HG03457 (cell line): ENCODE measurements around the gene REG3G.

Experiments used
- ATAC-seq: cut with Tn5 transposase; IDR thresholded peaks from one replicate; pipeline ENCODE4 v1.9.1; 2021; ENCODE audit warnings: moderate number of reproducible peaks; ENCODE audit not compliant: unreplicated experiment

REG3G gene

DNA sequence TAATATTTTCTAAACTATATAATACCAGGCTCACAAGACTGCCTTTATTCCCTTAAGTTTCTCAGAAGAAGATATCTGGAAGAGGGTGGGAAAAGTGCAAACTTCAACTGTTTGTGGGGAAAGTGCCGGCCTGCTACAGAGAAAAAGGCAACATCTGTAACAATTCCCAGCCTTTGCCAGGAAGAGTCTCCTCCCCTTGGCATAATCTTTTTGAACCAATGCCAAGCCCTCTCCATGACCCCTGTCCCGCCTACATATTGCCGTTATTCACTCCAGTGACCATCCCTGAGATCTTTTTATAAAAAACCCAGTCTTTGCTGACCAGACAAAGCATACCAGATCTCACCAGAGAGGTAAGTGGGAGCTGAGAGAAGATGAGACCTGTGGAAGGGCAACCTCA lies at the start of gene REG3G:
REG3G (plus strand) TSS at position 282 of the 400 bp plus-strand sequence. CDS start 392 bp downstream, outside the sequence.
- no peak for ATAC-seq

DNA sequence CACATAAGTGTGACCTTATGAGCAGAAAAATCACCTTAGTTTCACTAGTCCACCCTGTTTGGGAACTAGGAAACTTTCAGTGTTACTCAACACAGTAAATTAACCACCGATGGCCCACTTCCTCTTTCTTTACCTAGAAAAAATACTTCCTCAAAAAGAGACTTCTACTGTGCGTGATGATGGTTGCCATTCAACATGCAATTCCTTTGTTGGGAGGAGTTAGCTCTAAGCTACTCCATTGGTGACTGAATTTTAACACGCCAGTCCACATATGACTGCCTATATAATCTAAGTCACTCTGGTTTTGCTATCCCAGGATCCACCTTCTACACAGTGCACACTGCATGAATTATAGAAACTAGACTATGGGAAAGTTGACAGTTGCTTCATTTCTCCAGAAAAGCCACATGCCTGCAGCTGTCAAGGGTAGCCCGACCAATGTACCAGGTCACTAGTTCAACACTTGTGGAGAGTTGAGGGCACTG lies 47.8 kb upstream of the REG3G start:
- peak; percentile 94 for ATAC-seq

DNA sequence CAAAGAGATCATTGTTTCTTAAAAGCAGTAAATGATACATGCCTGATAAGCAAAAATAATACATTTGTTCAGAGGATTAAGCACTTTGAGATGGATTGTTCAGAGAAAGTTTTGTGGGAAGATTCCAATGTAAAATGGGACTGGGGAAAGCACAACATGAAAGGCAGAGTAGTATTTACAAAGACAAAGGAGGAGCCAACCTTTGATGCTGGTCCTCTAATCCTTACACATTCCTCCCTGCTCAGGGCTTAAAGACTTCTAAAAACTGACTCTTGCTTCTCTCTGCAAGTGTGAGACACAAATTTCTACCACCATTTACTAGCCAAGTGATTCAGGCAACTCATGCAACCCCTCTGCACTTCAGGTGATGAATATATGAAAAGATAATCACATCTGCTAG lies 47.2 kb upstream of the REG3G start:
- ATAC-seq: no peak

DNA sequence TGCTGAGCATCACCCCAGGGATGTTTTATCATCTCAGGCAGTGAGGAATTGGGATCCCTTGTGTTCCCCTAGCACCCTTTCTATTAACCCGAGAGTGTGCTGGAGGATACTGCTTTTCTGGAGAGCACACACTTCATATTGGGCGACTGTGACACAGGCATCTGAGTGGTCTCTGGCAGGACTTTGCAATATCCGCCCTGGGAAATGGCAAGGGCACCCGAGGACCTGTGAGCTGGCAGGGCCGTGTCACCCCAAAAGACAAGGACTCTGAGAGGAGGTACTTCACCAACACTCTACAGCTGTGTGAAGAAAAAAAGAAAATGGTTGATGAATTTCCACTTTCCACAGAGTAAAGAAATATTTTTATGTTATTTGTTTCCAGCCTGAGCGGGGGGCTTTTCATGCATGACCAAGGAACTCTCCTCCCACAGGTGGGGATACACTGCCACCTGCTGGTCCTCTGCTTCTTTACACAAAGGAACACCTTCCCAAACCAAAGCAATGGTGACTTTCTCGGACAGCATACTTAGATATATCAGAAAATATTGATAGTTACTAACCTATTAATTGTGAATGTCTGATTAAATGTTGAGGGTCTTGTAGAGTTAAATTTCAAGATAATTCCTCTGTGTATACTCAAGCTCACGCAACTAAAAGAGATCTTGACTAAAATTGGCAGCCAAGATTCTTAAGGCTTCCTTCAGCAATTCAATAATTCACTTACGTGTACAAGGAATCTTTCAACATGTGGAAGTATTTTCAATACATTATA lies 45.9 kb upstream of the REG3G start:
- ATAC-seq: peak; percentile 27

DNA sequence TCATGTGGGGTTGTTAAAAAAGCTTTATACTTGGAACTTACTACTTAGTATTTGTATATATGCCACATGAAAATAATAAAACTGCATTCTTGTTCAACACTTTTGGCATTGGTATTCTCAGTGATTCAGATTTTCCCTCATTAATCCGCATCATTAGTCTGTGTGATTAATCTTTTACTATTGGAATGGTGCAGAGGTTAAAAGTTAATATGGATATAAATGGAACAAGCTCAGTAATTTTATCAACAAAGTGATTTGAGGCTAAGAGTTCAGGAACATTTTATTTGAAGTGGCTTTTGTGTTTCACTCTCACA lies 45.4 kb upstream of the REG3G start:
- ATAC-seq: no peak

DNA sequence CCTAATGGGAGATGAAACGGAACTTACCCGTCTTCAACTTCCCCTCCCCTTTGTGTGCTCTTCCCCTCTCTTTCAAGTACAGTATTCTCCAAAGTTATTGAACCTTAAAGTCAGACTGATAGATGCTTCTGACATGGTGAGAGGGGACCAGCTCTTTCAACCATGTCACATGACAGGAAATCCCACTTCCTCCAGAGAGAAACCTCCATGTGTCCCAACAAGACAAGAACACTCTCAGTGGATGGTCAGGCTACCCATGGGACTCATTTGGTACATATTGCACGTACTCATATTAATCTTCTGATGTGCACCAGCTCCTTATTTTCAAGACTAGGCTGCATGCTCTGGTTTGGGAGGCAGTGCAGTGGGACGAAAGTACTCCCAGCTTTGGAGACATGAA lies 44.6 kb upstream of the REG3G start:
- ATAC-seq: no peak

DNA sequence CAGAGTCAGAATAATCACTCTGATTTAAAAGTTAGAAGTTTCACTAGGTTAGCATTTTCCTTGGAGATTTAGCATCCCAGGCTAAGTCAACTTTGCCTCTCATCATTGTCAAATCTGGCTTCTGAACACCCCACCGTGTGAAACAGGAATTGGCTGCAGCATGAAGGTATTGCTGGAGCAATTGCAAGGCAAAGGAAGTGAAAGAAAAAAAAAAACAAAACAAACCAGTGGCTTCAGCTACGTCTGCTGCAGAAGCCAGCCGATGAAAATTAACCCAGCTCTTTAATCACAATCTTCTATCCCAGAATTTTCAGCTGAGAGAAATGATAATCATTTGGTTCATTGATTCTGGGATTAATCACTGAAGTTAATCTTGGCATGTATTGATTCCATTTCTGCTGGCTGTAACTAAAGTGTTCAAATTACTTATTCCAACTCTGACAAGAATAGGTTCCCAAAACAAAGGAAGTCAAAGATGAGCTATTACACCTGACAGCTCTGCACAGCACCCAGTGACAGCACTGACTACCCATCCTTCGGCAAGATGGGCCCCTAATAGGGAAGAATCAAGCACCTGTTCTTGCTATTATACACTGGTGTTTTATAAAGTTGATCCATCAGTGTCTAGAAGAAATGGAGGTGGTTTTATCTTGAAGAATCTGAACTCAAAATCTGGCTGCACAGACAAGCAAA lies 42.7 kb upstream of the REG3G start:
- no peak for ATAC-seq

DNA sequence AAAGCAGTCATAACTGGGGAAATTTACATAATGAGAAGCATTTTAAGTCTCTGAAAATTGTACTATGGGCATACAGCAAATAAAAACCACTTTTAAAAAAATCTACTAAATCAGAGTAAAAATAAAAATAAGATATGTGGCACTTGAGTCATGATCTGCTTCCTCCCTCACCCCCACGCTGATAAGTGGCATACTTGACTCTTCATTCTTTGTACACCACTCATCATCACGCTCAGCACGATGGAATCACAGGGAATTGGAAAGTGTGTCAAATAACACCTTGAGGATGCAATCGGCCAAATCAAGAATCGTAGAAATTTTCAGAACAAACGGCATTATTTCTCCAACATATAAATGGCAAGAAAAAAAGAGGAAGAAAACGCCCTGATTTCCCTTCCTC lies 41.1 kb upstream of the REG3G start:
- ATAC-seq: no peak

DNA sequence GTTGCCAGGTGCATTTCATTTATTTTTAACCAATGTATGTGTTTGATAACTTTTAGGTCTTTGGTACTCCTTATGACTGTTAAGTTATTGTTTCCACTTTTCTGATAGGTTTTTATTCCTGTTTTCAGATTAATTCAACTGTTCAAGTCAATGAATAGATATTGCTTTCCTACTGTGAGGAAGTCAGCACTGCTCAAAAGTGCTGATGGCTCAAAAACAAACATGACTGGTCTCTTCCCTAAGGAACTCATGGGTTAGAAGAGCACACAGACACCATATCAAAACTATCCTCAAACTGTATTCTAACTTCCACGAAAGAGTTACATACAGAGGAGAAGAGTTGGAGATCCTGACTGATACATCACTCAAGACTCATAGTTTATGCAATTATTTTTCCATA lies 39.9 kb upstream of the REG3G start:
- ATAC-seq: no peak

DNA sequence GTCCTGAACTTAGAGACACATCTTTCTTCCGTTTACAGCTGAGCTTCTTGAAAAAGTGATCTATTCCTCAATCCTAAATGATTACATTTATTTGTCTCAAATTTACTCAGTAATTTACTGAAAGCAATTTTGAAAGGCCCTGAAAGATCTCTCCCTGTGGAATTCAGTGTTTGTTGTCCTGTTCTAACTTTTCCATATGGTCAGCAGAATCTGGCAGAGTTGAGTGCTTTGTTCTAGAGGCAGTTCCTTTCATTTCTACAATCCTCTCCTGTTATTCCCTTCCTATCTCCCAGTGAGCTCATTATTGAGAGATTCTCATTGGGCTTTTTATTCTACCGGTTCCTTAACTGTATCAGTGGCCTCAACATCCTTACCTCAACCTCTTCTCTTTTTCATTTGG lies 36.5 kb upstream of the REG3G start:
- no peak for ATAC-seq

DNA sequence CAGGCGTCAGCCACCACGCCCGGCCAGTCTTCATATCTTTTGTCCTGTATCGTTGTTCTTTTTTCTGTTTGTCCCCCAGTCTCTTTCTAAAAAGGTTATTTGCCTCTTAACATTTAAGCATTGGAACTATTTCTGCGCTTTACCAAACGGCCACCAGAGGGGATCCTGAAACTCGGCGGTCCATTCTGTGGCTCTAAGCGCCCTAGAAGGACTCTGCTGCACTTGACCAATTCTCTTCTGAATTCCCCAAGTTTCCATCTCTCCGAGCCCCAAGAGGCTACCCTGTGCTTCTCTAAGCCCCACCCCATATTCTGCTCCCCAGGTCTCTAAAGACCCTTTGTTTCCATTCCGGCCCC lies 33.1 kb upstream of the REG3G start:
- no peak for ATAC-seq

DNA sequence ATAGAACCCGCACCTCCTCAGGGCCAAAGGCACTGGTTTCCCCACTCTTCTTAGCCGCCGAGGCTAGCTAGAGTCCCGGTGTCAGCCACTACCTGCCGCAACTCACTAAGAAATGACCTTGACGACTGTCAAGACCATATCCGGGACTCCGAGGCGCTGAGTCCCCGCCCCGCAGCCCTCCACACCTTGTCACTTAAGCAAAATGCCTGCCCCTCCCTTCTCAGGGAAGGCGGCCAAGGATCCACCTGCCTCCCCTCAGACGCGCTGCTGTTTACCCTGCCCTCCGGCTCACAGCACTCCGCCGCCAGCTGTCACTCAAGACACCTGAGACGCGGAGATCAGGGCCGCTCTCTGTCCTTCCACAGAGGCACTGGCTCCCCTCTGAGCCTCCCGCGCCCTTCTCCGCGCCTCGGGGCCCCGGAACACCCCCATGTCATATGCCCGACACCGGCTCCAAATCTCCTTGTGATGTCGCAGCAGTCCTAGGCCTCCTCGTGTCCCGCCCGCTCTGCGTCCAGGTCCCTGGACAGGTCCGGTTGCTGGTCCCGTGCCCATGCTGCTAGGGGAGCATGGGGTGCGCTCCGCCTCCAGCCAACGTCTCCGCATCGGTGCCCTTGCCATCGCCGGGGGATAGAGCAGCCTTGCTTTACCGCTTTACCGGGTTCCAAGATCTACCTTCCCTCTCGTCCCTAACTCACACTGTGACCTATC lies 32.5 kb upstream of the REG3G start:
- no peak for ATAC-seq

DNA sequence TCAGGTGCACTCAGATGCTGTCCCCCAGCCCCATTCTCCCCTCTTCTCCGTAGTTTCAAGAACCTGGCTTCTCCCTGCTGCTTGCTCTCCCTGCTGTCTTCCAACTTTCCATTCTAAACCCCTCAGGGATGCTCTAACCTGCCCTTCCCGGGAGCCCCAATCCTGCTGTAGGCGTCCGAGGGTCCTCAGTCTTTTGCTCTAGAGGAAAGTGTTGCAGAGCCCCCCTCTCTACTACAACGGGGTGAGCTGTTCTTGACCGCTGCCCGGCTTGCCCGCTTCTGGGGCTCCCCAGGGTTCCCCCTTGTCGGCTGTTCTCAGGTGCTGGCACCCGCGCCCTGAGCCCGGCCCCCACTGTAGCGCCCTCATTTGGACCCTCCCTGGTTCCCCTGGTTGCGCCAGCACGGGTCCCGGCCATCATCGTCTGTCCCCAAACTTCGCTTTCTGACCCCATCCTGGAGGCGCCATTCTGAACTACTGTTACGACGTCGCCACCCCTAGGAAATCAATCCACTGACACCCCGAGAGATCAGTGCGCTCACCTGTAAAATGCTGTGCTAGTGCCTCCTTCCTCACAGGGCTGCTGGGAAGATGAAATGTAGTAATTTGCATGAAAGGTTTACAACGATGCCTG lies 31.9 kb upstream of the REG3G start:
- ATAC-seq: no peak

DNA sequence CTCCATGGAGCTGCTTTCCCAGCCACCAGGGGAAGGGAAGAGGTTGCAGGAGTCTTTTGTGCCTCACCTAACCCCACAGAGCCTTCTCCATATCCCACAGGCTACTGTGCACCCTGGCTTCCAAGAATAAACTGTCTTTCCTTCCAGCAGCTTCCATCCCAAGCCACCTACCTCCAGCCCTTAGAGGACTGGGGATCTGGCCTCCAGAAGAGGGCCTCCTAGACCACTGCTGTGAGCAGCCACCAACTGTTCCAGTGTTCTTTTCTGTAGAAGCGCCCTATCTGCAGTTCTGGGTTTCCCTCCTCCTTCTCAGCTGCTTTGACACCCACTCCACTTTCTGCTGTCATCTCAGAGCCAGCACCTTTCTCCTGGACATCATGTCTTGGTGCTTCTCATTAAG lies 30.7 kb upstream of the REG3G start:
- no peak for ATAC-seq

DNA sequence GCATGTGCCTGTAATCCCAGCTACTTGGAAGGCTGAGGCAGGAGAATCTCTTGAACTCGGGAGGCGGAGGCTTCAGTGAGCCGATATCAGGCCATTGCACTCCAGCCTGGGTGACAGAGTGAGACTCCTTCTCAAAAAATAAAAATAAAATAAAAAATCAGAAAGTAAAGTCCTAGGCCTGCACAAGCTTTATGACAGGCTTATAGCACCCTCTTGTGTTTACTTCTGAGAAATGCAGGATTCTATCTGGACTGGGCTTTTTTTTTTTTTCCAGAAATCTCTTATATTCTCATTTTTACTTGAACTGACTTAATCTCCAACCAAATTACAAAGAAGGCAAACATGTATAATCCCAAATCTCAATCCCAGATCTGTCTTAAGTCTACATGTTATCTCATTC lies 26.1 kb upstream of the REG3G start:
- no peak for ATAC-seq

DNA sequence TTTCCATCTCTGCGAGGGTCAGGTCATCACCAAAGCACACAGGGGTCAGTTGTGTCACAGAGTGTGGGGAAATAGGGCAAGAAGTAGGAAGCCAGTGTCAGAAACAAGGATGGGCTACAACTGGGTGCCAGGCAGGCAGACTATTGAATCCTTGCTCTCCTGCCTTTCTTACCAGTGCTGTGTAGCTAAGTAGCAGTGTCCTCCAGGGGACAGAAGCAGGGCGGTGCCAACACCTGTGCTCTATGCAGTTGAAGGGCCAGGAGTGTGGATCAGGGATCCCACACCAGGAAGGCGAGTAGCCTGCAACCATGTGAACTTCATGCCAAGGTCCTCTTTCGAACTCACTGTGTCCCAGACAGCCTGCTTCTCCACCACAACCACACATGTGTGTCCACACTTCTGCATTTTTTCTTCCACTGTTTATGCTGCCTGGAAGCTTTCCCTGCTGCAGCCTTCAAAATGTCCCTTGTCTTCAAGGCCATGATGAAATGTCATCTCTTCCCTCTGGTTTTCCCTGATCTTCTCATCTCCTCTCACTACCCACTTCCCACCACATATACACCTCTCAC lies 25.4 kb upstream of the REG3G start:
- no peak for ATAC-seq

DNA sequence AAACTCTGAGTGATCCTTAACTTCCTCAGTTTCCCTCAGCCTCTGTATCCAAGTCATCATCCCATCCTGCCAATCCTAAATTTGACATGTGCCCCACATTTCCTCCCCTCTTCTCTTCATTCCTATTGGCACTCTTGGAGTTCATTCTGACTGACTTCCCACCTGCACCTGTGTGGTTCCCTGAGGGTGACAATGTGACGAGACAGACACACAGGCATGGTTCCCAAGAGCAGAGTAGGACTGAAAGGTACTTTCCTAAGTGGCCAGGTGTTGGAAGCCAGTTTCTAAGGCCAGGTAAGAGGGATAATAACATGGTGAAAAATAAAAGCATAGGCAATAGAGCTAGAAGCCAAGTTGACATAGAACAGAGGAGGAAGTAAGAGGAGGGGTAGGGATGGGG lies 24.2 kb upstream of the REG3G start:
- no peak for ATAC-seq

DNA sequence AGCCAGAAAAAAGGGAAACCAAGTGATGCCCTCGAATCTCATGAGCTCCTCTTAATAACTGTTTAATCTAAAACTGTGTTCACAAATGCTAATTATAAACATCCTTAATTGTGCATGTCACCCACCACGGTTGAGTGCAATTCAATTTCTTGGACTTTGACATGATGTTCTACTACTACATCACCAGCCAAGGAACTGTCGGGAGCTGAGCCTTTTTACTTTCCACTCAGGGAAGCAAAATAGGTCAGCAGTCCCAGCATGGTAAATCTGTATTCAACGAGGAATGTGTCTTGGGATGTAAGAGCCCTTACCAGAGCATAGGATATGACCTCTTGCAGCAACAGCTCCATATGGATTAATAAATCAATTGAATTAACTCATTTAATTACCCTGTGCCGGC lies 20.8 kb upstream of the REG3G start:
- ATAC-seq: no peak

DNA sequence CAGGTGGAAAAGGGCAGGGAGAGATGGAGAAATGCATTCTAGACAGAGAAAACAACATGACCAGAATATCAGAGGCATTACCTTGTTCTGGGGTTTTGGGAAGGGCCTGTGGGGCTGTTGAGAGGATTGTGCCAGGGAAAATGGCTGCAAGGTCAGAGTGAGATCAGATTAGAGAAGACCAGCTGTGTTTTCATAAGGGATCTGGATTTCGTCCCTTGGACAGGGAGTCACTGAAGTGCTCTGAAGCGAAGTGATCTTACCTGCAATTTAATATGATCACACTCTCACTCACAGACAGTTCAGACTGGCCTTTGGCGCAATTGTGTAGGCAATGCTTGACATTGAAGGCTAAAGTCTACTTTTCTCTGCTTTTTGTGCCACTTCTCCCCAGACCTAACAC lies 20.3 kb upstream of the REG3G start:
- ATAC-seq: no peak

DNA sequence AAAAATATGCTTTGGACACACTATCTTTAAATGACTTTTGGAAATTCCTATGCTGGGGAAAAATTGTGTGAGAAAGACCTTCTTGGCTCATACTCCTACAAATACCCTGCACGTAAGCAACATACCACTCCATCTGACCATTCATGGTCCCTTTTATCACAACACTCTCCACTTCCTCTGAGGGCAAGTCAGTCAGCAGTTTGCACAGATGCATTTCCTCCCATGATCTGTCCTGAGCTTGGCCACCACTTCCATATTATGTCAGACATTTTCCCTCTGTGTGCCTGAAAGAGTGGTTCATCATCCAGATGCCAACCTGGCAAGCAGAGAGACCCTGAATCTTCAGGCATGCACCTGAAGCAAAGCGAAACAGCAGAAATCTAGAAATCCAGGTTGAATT lies 16.1 kb upstream of the REG3G start:
- no peak for ATAC-seq

DNA sequence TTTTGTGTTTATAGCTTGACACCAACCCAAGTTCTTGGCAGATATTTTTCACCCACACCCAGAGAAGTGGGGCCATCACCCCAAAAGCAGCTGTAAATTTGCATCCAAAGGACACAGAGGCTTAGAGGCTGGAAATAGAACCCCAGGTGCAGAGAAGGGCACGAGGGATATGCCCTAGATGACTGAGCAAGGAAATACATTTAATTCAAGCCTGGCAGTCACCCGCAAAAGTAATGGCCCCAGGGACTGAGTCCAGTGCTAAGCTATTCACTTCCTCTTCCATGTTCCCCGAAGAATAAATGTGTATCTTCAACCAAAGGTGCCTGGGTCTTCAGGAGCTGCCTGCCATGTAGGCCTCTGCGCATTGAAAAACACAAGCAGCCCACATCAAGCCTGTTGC lies 14.0 kb upstream of the REG3G start:
- no peak for ATAC-seq
